Activated CD4-positive, CD25-positive, alpha-beta regulatory T cell (primary cell): ENCODE data around the gene DAGLA.
A peak's percentile ranks its signal among the peaks of the same experiment; 100 is the strongest.

Source experiments
- DNase-seq, 4 experiments: peaks; one replicate each; lab custom pipeline; 2025; lab: John Stamatoyannopoulos, UW

The DAGLA gene

DNA sequence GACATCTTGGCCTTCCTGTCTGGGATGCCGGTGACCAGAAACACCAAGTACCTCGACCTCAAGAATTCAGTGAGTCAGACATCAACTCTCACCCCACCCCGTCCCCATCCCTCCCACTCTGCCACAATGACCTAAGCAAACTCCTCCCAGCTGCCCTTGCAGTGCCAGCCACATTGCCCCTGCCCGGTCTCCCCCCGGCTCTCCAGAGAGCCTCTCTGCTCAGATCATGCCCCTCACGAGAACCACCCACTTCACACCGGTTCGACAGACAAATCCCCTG is 48.7 kb downstream of the DAGLA start:
- DNase-seq = no peak

DNA sequence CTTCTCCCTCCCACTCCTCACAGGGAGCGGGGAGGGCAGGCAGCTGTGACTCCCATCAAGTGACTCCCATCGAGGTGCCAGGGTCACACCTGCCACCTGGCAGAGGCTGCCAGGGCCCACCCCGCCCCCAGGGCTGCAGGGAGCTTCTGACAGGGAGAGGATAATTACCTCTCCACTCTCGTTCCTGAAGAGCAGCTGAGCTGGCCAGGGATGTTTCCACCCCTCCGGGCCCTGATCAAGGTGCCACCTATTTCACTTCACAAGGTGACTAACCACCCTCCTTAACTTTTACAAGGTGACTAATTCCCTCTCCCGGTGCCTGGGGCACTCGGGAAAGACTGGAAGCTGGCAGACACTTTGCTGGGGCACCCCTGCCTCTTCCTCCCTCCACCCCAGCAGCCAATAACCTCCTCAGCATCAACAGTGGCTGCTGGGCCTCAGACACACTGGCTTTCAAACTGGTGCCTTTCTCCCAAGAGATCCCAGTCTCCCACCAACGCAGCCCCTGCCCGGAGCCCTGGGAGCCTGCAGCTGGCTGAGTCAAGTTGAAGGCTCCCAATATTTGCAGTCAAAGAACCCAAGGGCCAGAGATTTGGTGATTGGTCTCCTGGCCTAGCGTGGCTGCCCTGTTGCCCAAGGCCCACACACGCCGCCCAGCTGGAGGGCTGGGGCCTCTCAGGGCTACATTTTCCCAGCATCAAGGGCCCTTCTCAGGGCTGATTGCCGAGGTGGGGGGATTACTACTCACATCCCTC is 50.2 kb downstream of the DAGLA start:
- no peak for DNase-seq

DNA sequence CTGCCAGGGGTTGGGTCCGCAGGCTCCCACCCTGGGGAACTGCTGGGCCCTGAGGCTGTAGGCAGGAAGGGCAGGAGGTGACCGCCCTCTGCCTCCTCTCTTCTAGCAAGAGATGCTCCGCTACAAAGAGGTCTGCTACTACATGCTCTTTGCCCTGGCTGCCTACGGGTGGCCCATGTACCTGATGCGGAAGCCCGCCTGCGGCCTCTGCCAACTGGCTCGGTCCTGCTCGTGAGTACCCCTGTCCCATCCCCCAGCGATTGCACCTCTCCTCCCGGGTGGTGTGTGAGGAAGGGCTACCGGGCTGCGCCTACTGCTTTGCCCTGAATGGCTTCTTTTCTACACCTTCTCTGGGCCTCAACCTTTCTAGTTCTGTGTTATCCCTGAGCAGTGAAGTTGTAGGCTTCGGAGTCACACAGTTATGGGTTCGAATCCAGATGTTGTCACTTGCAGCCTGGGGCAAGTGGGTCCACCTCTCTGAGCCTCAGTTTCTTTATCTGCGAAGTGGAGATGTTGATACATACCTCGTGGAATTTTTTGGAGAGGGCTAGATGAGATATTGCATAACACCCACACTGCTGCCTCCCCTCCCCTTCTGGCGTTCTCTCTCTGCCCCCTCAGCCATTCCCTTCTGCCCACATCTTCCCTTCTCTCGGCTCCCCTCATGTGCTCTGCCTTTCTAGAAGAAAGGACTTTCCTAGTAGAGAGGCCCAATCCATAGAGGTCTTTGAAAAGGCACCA is 51.2 kb downstream of the DAGLA start:
- DNase-seq = no peak

DNA sequence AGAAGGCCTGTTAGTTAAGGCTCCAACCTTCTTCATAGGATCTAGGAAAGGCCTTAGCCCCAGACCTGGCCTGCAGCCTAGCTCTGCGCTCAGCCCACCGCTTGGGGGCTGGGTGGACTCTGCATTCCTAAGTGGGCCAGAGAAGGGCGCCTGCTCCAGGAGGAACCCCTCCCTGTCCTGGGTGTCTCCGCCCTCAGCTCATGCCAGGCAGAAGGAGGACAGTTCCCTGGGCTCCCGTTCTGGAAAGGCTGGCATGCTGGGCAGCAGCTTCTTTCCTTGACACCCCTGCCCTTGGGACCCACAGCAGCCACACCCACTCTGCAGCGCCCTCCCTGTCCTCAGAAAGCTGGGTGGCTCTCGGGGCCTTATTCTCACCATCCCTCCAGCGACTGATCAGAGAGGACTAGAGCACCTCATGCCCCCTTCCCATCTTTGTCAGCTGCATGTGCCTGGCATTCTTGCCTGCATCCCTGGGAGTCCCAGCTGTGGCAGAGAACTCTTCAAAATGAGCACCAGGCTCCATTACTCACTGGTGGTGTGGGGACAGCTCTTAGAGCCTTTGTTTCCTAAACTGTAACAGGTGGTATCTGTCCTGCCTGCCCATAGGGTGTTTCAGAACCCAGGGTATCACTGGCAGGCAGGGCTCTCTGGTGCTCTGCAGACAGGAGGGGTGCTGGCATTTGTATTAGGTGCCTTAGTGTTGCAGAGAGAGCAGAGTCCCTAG is 51.9 kb downstream of the DAGLA start:
- no peak for DNase-seq

DNA sequence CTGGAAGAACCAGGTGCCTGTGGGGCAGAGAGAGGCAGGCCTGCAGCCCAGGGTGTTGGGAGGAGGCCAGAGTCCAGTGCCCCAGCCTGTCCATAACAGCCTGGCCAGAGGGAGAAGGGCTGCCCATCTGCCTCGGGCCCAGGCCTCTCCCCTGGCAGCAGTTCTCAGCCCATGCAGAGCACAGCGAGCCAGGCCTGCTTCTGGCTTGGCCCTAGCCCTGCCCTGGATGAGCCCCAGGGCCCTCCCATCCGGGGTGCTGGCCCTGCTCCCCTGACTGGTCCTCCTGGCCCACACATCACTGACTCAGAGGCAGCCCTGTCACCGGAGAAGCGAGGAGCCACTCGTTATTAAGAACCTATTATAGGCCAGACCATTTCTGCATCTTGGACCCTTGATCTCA is 52.5 kb downstream of the DAGLA start:
- no peak for DNase-seq

DNA sequence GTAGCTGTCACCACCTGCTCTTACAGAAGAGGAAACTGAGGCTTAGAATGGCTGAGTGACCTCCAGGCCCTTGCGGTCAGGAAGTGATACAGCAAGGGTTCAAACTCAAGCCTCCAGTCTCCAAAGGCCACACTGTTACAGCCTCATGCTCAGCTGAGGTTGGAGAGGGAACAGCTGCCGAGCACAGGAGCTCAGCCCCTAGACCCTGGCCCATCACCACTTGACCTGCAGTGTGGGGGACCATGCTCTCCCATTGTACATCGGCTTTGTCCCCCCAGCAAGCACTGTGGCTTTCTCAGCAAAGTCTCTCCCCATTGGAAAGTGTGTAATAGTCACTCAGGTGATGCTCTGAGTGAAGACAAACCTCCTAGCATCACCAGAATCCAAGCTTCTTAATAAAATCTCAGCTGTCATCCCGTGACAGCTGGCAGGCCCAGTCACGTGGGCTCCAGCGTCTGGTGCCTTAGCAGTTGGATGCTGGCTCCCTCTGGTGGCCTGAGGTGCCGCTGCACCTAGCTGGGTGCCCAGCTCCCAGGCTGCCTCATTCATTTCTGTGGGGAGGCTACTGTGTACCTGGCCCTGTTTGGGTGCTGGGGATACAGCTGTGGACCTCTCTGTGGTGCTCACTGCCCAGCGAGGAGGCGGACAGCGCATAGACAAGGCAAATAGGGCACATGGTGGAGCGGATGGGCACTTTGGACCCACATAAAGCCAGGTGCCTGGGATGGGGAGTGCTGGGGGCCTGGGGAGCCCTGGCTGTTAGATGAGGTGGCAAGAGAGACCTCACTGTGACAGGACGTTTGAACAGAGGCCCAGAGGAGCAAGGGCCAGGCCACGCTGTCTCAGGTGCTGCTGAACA is 53.2 kb downstream of the DAGLA start:
- peak; percentile 47 to 71 (median 64) for DNase-seq

DNA sequence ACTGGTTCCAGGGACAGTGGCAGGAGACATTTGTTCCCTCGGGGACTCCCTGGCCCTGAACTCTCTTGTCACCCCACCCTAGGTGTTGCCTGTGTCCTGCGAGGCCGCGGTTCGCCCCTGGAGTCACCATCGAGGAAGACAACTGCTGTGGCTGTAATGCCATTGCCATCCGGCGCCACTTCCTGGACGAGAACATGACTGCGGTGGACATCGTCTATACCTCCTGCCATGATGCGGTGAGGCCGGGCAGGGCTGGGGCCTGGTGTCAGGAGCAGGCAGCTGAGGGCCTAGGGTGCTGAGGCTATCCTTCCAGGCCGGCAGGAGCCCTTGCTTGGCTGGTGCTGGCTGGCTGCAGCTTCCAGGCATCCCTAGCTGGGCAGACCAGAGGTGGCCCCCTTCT is 54.6 kb downstream of the DAGLA start:
- no peak for DNase-seq

DNA sequence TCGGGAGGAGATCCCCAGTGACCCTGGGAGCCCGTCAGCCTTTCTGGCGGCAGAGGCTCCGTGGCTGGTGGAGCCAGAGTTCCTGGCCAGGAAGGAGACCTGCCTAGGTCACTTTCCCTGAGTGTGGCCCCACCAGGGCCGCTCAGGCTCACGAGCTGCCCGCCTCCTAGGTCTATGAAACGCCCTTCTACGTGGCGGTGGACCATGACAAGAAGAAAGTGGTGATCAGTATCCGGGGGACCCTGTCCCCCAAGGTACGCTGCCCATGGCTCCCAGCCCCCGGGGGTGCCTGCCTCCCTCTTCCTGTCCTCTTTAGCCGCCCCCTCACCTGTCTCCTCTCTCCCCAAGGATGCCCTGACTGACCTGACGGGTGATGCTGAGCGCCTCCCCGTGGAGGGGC is 55.2 kb downstream of the DAGLA start:
- DNase-seq = no peak

DNA sequence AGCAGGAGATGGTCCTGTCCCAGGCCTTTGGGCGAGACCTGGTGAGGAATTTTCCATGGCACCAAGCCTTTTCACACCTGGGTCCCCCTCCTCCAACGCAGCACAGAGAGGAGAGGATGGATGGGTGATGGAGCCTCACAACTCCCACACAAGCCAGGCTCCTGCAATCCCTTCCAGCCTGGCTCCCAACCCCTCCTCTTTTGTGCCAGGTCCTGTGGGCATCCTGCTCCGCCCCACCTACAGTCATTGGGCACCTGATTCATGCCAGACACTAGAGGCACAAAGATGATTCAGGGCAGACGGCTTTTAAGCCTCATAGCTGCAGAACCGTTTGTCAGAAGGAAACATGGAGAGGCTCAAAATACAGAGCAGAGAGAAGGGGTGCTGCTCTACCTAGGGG is 56.1 kb downstream of the DAGLA start:
- DNase-seq = no peak

DNA sequence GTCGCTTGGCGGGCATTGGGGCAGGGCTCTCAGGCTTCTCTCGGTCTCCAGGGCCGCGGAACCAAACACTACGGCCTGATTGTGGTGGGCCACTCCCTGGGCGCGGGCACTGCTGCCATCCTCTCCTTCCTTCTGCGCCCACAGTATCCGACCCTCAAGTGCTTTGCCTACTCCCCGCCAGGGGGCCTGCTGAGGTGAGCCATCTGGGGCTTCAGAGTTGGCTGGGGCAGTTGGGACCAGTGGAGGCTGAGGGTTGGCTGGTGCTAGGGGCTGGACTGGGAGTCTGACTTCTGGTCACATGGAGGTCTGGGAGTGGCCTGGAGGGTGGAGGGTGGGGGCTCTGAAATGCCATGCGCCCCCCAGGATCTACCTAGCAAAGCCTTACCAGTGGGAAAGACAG is 56.9 kb downstream of the DAGLA start:
- no peak for DNase-seq

DNA sequence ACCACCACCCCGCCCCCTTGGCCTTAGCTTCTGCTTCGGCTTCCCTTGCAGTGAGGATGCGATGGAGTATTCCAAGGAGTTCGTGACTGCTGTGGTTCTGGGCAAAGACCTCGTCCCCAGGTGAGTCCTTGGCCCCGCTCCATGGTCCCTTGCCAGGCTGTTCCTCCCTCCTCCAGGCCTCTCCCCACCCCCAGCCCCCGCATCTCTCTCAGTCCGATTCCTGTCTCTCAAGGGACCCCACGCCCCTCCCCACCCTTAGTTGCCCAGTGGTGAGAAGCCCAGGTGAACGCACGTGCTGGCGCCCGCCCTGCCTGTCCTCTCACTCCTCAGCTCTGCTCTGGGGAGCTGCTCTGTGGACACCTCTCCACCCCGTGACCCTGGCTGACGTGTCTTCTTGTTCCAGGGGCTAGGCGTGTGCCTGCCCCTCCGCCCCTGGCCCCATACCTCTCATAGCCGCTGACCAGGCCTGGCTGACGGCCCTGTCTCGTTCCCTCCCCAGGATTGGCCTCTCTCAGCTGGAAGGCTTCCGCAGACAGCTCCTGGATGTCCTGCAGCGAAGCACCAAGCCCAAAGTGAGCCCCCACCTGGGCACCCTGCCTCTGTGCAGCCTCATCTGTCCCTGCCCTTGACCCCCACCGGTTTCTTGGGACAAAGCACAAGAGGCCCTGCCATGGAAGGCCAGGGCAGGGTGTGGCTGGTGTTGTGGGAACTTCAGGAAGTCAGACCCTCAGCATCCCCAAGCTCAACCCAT is 57.6 kb downstream of the DAGLA start:
- no peak for DNase-seq

DNA sequence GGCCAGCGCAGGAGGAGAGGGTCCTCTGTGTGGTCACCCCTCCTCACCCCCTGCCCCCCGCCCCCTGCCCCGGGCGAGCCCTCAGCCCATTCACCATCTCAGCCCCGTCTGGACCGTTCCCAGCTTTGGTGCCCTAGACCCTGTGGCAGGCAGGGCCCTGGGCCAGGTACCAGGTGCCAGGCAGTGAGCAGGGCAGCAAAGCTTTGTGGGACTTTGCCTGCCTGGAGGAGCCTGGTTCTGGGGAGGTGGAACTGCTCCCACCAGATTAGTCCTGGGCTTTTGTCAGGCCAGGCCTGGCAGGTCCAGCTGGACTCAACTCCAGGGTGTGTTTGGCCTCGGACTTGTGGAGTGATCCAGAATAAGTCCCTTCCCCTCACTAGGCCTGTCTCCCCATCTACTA is 58.6 kb downstream of the DAGLA start:
- no peak for DNase-seq

DNA sequence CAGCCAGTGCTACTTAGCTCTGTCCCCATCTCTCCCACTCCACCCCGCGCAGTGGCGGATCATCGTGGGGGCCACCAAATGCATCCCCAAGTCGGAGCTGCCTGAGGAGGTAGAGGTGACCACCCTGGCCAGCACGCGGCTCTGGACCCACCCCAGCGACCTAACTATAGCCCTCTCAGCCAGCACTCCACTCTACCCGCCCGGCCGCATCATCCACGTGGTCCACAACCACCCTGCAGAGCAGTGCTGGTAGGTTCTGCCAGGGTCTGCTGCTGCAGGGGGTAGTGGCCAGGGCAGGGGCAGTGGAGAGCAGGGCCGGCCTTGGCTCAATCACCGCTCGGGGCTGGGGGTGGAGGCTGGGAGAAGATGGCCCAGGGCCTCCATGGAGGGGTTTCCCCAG is 59.2 kb downstream of the DAGLA start:
- no peak for DNase-seq

DNA sequence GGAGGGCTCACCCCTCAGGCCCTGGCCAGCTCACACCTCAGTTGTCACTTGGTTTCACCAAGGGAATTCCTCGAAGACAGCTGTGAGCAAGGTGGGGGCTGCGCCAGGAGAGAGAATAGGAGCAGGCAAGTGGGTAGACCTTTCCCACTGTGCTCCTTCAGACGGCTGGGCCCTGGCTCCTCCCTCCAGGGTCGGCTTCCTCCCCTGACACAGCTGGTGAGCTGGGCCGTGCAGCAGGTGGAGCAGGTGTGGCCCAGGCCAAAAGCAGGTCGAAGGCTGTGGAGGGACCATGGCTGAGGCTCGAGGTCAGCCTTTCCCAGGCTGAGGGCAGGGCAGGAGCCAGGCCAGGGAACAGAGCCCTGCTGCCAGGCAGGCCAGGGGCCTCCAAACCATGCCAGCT is 59.8 kb downstream of the DAGLA start:
- no peak for DNase-seq

DNA sequence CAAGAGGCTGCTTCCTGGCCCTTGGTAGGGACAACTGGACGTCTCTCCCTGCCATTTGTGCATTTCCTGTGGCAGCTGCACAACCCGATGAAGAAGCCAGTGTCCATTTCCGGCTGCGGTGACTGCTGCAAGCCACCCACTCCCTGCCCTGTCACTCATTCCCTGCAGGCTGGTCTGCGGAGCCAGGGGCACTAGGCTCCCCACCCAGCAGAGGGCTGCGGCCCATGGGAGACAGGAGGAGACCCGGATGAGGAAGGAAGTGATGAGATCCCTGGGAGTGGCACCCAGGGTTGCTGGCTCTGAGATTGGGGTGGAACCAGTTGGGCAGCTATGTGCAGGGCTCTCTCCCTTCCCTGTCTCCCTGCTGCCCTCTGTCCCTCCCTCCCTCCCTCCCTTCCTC is 62.2 kb downstream of the DAGLA start:
- no peak for DNase-seq

DNA sequence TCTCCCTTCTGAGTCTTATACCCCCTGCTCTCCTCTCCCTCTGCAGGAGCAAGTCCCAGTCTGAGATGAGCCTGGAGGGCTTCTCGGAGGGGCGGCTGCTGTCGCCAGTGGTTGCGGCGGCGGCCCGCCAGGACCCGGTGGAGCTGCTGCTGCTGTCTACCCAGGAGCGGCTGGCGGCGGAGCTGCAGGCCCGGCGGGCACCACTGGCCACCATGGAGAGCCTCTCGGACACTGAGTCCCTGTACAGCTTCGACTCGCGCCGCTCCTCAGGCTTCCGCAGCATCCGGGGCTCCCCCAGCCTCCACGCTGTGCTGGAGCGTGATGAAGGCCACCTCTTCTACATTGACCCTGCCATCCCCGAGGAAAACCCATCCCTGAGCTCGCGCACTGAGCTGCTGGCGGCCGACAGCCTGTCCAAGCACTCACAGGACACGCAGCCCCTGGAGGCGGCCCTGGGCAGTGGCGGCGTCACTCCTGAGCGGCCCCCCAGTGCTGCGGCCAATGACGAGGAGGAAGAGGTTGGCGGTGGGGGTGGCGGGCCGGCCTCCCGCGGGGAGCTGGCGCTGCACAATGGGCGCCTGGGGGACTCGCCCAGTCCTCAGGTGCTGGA is 63.4 kb downstream of the DAGLA start:
- DNase-seq = no peak

DNA sequence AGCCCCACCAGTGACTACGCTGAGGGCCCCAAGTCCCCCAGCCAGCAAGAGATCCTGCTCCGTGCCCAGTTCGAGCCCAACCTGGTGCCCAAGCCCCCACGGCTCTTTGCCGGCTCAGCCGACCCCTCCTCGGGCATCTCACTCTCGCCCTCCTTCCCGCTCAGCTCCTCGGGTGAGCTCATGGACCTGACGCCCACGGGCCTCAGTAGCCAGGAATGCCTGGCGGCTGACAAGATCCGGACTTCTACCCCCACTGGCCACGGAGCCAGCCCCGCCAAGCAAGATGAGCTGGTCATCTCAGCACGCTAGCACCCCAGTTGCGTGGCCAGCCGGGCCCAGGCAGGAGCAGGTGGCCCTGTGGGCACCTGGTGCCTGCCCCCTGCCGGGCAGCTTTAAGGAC is 64.0 kb downstream of the DAGLA start:
- DNase-seq = no peak

DNA sequence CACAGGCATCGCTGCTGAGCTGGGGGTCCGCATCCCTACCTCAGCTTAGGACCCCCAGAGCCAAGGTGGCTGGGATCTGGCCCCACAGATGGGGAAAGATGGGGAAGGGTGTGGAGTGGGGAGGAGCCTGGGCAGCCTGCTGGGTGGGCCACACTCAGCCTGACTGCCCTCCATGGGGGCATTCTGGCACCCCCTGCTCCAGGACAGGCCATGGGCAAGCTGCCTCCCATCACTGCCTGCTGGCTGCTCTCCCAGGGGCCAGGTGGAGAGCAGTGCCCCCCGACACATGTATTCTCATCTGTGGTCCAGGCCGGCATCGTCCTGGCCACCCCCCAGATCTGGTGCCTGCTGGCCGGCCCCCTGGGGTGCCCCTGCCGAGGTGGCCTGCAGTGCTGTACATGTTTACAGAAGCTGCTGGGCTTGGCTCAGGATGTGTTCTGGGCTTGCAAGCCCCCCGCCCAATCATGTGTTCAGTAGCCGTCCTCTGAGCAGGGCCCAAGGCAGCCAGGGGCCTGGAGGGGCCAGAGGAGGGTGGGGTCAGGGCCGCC is 64.5 kb downstream of the DAGLA start:
- DNase-seq = no peak

DNA sequence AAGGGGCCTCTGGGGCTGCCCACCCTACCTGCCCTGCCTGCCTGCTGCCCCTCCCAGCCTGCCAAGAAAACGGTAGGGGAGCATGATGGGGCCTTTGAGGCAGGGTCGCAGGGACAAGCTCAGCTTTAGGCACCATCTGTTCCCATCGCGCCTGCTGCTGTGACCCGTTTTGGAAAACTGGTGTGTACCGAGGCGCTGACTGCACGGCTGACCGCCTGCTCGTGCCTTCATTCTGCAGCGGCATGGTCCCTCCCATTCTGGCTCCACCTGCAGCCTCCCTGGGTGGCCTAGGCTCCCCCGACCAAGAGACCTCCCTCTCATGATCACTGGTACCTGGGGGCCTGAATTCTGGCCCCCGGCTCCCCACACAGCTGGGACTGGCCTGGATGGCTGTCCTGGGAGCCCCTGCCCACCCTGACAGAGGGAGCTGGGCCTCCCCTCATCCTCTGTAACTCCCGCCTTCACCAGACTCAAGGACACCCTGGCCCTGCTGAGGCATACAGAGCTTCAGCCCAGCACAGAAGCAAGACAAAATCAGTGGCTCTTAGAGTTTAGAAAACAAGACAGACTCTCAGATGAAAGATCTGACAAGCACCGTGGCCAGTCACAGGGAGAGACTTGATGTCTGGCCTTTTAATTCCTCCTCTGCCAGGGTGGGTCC is 65.7 kb downstream of the DAGLA start:
- DNase-seq = no peak

DNA sequence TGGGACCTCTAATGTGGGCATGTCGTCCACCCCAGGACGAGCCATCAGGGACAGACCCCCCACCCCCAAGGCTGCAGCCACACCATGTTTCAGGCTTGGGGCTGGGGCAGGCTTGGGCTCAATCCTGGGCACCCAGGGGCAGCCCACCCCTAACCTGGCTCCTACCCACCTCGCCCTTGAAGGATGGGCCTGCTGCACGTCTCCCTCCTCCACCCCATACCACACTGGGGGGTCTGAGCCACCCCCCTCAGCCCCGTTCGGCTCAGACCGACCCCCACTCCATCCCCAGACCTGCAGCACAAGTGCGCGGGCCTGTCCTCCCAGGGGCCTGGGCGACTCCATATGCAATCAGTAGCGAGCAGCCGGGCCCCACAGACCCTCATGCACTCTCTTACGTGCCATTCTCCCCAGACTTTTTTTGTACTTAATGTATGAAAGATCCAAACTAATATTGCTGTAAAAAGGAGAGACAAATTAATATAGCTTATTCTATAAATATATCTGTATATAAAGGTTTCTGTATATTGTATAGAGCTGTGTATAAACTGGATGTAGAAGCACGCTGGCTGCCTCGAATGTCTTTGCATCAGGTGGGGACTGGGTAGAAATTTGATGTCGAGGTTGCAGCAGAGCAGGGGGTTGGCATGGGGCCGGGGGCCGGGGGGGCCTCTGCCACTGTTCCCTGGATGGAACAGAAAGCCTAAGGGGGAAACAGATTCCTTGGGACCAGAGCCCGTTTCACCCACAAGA is 66.4 kb downstream of the DAGLA start:
- no peak for DNase-seq
